IPS-18a (cell line): ENCODE results near the gene CDK10.

Source experiments
- H3K27ac ChIP-seq: one replicate; pipeline ENCODE4 v1.5.1; 2013; ENCODE audit warnings: low read length
- H3K27me3 ChIP-seq: one replicate; pipeline ENCODE4 v1.6.1; 2013; ENCODE audit warnings: mild to moderate bottlenecking, low read length; ENCODE audit not compliant: control insufficient read depth, insufficient read depth
- H3K36me3 ChIP-seq: one replicate; pipeline ENCODE4 v1.6.1; 2013; ENCODE audit warnings: low read depth, low read length; ENCODE audit not compliant: control insufficient read depth
- H3K4me1 ChIP-seq: one replicate; pipeline ENCODE4 v1.6.1; 2013; ENCODE audit warnings: low read depth, low read length; ENCODE audit not compliant: control insufficient read depth
- H3K4me3 ChIP-seq: one replicate; pipeline ENCODE4 v1.5.1; 2013; ENCODE audit warnings: low read length
- H3K9ac ChIP-seq: one replicate; pipeline ENCODE4 v1.6.1; 2013; ENCODE audit warnings: mild to moderate bottlenecking, low read length, moderate library complexity
- H3K9me3 ChIP-seq: one replicate; pipeline ENCODE4 v1.6.1; 2013; ENCODE audit warnings: low read depth, low read length; ENCODE audit not compliant: control insufficient read depth

Gene CDK10

DNA sequence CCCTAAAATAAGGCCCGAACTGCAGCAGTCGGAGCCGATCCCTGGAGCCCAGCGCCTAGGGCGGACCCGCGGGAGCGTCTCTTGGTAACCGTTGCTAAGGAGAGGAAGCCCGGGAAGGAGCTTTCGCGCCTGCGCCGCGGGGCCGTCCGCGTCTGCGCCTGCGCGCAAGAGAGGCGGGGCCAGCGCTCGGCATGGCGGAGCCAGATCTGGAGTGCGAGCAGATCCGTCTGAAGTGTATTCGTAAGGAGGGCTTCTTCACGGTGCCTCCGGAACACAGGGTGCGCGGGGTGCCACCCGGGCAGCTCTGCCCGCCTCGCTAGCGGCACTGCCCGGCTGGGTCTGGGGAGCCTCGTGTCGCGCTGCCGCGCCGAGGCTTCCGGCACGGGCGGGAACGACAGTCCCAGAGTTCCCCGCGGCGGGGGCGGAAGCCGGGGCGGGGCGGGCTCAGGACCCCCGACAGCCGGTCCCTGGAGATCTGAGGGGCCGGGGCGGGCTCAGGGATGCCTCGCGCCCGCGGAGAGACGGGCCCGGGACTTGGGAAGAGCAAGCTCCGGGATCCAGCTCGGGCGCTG lies at the start of gene CDK10:
Gene CDK10, plus strand, starts transcription at position 170 of the 572 bp plus-strand sequence. Its CDS starts 22 bp downstream, at position 192.
- Histone ChIP-seq H3K4me1 (no peaks in the 10 kb centered on the region), H3K36me3 (peaks cover 10% of the 10 kb centered on the region), H3K9ac (peak within 1 kb of the TSS; percentile 83), H3K4me3 (peak within 1 kb of the TSS; percentile 85), H3K27me3 (no peaks in the 10 kb centered on the region), H3K27ac (peak within 1 kb of the TSS; percentile 56), H3K9me3 (peaks cover 3% of the 10 kb centered on the region)

GRCh38 chr16:89637379-89637778 lies 49.1 kb upstream of the CDK10 start:
- Histone ChIP-seq H3K9me3 (no peaks in the 10 kb centered on the region), H3K4me3 (no peak overlapping the region), H3K27me3 (no peaks in the 10 kb centered on the region), H3K27ac (no peak overlapping the region), H3K4me1 (no peaks in the 10 kb centered on the region), H3K36me3 (no peaks in the 10 kb centered on the region), H3K9ac (no peak overlapping the region)

GRCh38 chr16:89638455-89638854 lies 48.0 kb upstream of the CDK10 start:
- no peaks in the 10 kb centered on the region for H3K36me3 ChIP-seq
- no peak overlapping the region for H3K4me3 ChIP-seq
- no peak overlapping the region for H3K27ac ChIP-seq
- H3K9ac ChIP-seq, result no peak overlapping the region
- no peaks in the 10 kb centered on the region for H3K4me1 ChIP-seq
- no peaks in the 10 kb centered on the region for H3K9me3 ChIP-seq
- no peaks in the 10 kb centered on the region for H3K27me3 ChIP-seq

GRCh38 chr16:89639385-89639784 lies 47.1 kb upstream of the CDK10 start:
- Histone ChIP-seq H3K9ac (no peak overlapping the region), H3K36me3 (no peaks in the 10 kb centered on the region), H3K4me1 (no peaks in the 10 kb centered on the region), H3K27me3 (no peaks in the 10 kb centered on the region), H3K27ac (no peak overlapping the region), H3K4me3 (no peak overlapping the region), H3K9me3 (no peaks in the 10 kb centered on the region)

DNA sequence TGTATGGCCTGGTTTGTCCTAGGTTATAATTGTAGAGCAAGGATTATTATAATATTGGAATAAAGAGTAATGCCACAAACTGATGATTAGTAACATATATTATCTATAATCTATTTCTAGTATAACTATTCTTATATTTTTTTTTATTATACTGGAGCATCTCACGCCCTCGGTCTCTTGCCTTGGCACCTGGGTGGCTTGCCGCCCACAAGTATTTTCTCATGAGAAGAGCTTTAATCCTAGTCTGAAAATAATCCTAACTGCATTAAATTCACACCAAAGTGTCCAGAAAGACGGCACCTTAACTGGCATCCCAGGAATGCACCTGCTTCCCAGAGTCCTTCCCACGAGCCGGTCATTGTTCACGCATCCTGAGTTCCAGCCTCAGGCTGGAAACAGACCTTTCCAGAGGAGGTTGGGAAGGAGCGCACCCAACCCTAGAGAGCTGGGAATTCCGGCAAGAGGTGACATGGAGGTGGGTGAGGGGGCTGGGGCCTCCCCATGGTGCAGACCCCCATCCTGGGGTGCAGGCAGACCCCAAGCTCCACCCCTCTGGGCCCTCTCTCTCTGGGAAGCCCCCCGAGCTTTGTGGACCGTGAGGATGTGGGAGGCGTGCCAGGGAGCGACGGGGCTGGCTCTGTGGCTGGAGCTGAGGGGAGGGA lies 44.9 kb upstream of the CDK10 start:
- Histone ChIP-seq H3K9ac (no peak overlapping the region), H3K4me3 (no peak overlapping the region)

DNA sequence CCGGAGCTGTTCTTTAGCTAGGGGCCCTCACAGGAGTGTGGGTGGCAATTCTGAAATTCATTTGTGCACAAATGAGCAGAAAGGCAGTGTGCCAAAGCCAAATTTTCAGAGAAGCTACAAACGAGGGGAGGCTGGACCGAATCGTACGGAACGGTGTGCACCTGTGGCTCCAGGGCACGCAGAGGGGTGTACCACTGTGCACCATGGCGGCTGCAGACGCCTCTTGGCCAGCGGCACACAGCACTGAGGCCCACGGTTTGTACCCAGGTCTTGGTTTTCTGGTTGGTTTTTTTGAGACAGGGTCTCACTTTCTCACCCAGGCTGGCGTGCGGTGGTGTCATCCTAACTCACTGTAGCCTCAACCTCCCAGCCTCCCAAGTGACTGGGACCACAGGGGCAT lies 43.9 kb upstream of the CDK10 start:
- H3K9me3 ChIP-seq, result no peaks in the 10 kb centered on the region
- H3K27me3 ChIP-seq, result no peaks in the 10 kb centered on the region
- H3K36me3 ChIP-seq, result peaks cover 12% of the 10 kb centered on the region
- H3K4me1 ChIP-seq, result no peaks in the 10 kb centered on the region
- no peak overlapping the region for H3K9ac ChIP-seq
- no peak overlapping the region for H3K27ac ChIP-seq
- no peak overlapping the region for H3K4me3 ChIP-seq

More for the DNA sequence above, 44.9 kb upstream of the CDK10 start:
- Histone ChIP-seq H3K27ac (no peak overlapping the region), H3K9me3 (no peaks in the 10 kb centered on the region), H3K4me1 (no peaks in the 10 kb centered on the region), H3K36me3 (peaks cover 8% of the 10 kb centered on the region), H3K27me3 (no peaks in the 10 kb centered on the region)

DNA sequence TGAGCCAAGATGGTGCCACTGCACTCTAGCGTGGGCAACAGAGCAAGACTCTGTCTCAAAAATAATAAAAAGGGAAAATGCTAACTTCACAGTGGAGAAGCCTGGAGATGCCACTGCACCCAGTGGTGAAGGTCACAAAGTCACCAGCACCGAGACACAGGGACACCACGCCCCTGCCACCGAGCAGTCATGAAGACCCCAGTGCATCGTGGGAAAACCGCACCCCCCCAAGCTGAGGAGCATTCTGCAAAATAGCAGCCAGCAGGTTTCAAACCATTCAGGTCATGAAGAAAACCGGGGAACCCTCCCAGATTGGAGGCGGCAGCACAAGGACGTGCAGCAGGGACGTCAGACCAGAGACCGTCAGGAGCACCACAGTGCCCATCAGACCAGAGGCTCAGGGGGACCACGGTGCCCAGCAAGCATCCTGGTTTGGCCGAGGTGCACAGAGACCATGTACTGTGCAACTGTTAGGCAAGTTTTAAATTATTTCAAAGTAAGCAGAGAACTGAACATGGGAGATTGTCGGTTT lies 42.7 kb upstream of the CDK10 start:
- Histone ChIP-seq H3K9me3 (no peaks in the 10 kb centered on the region), H3K4me3 (no peak overlapping the region), H3K4me1 (no peaks in the 10 kb centered on the region), H3K27ac (no peak overlapping the region), H3K27me3 (no peaks in the 10 kb centered on the region), H3K9ac (no peak overlapping the region), H3K36me3 (peaks cover 12% of the 10 kb centered on the region)

GRCh38 chr16:89645122-89645521 lies 41.4 kb upstream of the CDK10 start:
- no peaks in the 10 kb centered on the region for H3K9me3 ChIP-seq
- no peaks in the 10 kb centered on the region for H3K27me3 ChIP-seq
- H3K9ac ChIP-seq, result no peak overlapping the region
- H3K27ac ChIP-seq, result no peak overlapping the region
- no peak overlapping the region for H3K4me3 ChIP-seq
- H3K36me3 ChIP-seq, result peaks cover 12% of the 10 kb centered on the region
- H3K4me1 ChIP-seq, result no peaks in the 10 kb centered on the region

DNA sequence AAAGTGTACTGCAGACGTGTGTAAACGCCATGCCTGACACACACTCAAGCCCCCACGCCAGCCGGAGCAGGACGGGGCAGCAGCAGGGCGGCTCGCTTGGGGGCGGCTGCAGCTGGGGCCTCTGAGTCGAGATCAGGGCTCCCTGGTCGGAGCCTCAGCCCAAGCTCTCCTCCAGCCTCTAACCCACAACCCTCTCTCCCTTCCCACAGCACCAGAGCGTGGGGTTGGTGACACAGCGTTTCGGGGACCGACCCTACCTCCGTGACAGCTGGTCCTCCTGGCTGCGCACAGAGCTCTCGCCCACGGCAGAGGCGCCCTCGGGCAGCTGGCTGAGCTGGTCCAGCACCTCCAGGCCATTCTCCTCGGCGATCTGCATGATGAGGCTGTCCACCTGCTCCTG lies 40.2 kb upstream of the CDK10 start:
- H3K36me3 ChIP-seq, result peaks cover 16% of the 10 kb centered on the region
- no peaks in the 10 kb centered on the region for H3K27me3 ChIP-seq
- H3K9ac ChIP-seq, result no peak overlapping the region
- no peak overlapping the region for H3K4me3 ChIP-seq
- no peaks in the 10 kb centered on the region for H3K4me1 ChIP-seq
- no peaks in the 10 kb centered on the region for H3K9me3 ChIP-seq
- H3K27ac ChIP-seq, result no peak overlapping the region

DNA sequence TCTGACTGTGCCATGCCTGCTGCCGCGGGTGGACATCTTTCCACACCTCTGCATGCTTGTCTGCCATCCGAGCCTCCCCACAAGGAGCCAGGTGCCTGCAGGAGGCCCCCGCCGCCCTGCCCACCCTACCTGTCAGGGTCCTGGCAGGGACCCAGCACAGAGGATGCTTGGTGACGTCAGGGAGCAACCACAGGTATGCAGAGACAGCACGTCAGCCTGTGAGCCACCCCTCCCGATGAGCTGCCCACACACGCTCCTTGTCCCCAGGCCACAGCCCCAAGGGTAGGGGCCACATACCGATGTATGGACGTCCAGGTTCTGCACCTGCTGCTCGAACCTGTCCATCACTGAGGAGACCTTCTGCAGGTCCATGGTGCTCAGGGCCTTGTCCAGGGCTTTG lies 39.6 kb upstream of the CDK10 start:
- Histone ChIP-seq H3K27me3 (no peaks in the 10 kb centered on the region), H3K36me3 (peaks cover 16% of the 10 kb centered on the region)

GRCh38 chr16:89651584-89651983 lies 34.9 kb upstream of the CDK10 start:
- H3K4me3 ChIP-seq, result no peak overlapping the region
- H3K9me3 ChIP-seq, result no peaks in the 10 kb centered on the region
- H3K4me1 ChIP-seq, result no peaks in the 10 kb centered on the region
- no peak overlapping the region for H3K9ac ChIP-seq
- H3K36me3 ChIP-seq, result peaks cover 8% of the 10 kb centered on the region
- H3K27ac ChIP-seq, result no peak overlapping the region
- no peaks in the 10 kb centered on the region for H3K27me3 ChIP-seq

More for the DNA sequence above, 39.6 kb upstream of the CDK10 start:
- H3K9ac ChIP-seq, result no peak overlapping the region
- H3K27ac ChIP-seq, result no peak overlapping the region
- no peaks in the 10 kb centered on the region for H3K4me1 ChIP-seq
- no peaks in the 10 kb centered on the region for H3K9me3 ChIP-seq
- H3K4me3 ChIP-seq, result no peak overlapping the region
